ENCODE results near the gene GRK5. TPM values are rescaled to one million over a fixed set of nuclear protein-coding genes. Genes with fewer than 3 reads are reported as not detected.

The GRK5 gene
- total RNA-seq, 2 donors from 2014 or later: 11.1 to 16.2 TPM

DNA sequence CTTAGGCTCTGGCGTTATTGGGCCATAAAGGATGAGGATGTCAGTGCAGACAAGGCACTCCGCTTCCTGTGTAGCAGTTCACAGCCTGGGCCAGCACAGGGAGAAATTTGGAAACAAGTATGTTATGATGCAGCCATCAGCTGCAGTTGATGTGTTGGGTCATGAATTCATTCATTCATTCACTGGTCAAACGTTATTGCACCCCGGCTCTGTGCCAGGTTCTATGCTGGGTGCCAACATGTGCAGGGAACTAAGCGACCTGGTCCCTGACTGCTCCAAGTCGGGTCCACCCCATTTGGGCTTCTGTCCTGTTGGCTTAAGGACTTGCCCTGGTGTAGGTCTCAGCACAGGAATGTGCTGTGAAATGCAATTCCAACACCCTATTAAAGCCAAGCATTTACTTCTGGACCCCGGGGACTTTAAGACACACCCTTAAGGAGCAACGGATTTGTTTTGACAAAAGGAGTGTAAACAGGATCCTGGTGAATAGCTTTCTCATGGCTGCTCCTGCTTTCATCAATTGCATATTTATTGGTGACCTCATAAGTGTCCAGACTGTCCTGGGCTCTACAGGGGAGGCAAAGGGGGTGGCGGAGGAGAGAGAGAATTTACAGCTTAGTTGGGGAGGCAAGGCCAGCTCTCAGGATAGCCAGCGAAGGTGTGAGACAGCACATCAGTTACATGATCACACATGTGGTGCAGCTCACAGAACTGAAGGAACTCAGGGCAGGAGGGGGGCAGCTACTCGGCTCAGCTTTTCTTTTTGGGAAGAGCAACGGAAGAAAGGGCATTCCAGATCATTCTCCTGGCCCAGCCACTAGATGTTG, 158.6 kb downstream of the GRK5 start:
- no peaks in the 10 kb centered on the region for H3K9me3 Mint-ChIP-seq
- H3K27me3 Mint-ChIP-seq: peaks cover 0 to 5% of the 10 kb centered on the region in 2 donors
- no peak overlapping the region for H3K27ac Mint-ChIP-seq
- no peaks in the 10 kb centered on the region for H3K36me3 Mint-ChIP-seq
- H3K4me1 Mint-ChIP-seq (ENCODE audit: low read depth in 2 of 2): peaks cover 12 to 25% of the 10 kb centered on the region in 2 donors
- no peak overlapping the region for H3K4me3 Mint-ChIP-seq
- no peak for ATAC-seq
- DNase-seq (ENCODE audit: low spot score): no peak

DNA sequence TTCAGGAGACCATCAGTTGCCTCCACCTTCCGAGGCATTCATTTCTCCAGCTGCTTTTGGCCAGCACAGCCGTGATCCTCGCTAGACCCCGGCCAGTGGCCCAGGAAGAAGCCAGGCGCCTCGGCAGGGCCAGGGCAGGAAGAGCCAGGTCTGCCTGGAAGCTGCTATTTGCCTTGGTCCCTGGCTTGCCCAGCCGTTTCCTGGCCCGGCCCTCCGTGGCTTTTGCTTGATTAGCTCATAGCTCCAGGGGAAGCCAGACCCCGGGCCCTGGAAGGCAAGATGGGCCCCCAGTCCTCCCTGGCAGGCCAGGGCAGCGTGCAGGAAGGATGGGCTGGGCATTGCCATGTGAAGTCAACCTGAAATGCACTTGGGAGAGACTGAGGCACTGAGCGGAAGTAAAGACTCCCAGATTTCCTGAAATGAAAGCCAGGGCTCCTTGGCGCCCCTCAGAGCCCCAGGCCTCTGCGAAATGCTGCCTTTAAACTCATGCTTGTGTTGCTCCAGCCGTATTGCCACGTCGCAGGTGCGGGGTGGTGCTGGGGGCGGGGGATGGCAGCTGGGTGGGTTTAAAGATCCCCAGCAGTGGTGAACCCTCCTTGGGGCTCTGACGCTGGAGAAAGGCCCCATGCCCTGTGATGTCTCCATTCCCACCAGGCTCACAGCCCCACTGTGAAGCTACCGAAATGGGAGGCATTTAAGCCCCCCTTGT, 160.6 kb downstream of the GRK5 start:
- ATAC-seq: no peak
- Mint-ChIP-seq H3K4me1 (ENCODE audit: low read depth in 2 of 2) (peaks cover 27 to 32% of the 10 kb centered on the region in 2 donors), H3K27ac (no peak overlapping the region), H3K27me3 (peaks cover 0 to 5% of the 10 kb centered on the region in 2 donors), H3K9me3 (no peaks in the 10 kb centered on the region), H3K4me3 (no peak overlapping the region), H3K36me3 (no peaks in the 10 kb centered on the region)
- DNase-seq (ENCODE audit: low spot score): no peak

DNA sequence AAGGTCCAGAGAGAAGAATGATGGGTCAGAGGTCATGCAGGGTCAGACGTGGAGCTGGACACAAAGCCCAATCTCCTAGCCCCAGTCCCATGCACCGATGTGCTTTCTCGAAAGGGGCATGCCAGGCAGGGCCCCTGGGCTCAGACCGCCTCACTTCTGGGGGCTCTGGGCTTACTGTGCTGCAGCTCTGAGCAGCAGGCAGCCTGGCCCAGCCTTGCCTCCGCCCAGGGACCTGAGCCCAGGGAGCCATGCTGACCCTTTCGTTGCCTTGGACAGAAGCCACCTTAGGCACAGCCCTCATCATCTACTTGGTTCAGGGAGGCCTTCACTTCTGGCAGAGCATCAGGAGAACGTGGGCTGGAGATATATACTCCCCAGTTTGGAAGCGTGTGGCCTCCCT, 161.2 kb downstream of the GRK5 start:
- no peak for ATAC-seq
- peaks cover 0 to 5% of the 10 kb centered on the region in 2 donors for H3K27me3 Mint-ChIP-seq
- H3K9me3 Mint-ChIP-seq: no peaks in the 10 kb centered on the region
- peaks cover 27 to 35% of the 10 kb centered on the region in 2 donors for H3K4me1 Mint-ChIP-seq (ENCODE audit: low read depth in 2 of 2)
- no peak for DNase-seq (ENCODE audit: low spot score)
- H3K4me3 Mint-ChIP-seq: no peak overlapping the region
- H3K36me3 Mint-ChIP-seq: no peaks in the 10 kb centered on the region
- no peak overlapping the region for H3K27ac Mint-ChIP-seq

- Mint-ChIP-seq H3K27me3 (peaks cover 0 to 5% of the 10 kb centered on the region in 2 donors), H3K4me1 (ENCODE audit: low read depth in 2 of 2) (peaks cover 27 to 36% of the 10 kb centered on the region in 2 donors), H3K36me3 (no peaks in the 10 kb centered on the region), H3K27ac (no peak overlapping the region), H3K4me3 (no peak overlapping the region), H3K9me3 (no peaks in the 10 kb centered on the region)
- DNase-seq (ENCODE audit: low spot score): no peak
- no peak for ATAC-seq
Measured at GRCh38 chr10:119368991-119369869, 161.9 kb downstream of the GRK5 start.

- no peaks in the 10 kb centered on the region for H3K36me3 Mint-ChIP-seq
- H3K27me3 Mint-ChIP-seq: peaks cover 0 to 5% of the 10 kb centered on the region in 2 donors
- H3K4me1 Mint-ChIP-seq (ENCODE audit: low read depth in 2 of 2): peaks cover 35 to 46% of the 10 kb centered on the region in 2 donors
- H3K27ac Mint-ChIP-seq: no peak overlapping the region
- ATAC-seq (peak; percentile 67 to 68), DNase-seq (ENCODE audit: low spot score) (no peak)
- no peaks in the 10 kb centered on the region for H3K9me3 Mint-ChIP-seq
- H3K4me3 Mint-ChIP-seq: peak overlapping the region; percentile 54
Measured at GRCh38 chr10:119370111-119370741, 162.9 kb downstream of the GRK5 start.

DNA sequence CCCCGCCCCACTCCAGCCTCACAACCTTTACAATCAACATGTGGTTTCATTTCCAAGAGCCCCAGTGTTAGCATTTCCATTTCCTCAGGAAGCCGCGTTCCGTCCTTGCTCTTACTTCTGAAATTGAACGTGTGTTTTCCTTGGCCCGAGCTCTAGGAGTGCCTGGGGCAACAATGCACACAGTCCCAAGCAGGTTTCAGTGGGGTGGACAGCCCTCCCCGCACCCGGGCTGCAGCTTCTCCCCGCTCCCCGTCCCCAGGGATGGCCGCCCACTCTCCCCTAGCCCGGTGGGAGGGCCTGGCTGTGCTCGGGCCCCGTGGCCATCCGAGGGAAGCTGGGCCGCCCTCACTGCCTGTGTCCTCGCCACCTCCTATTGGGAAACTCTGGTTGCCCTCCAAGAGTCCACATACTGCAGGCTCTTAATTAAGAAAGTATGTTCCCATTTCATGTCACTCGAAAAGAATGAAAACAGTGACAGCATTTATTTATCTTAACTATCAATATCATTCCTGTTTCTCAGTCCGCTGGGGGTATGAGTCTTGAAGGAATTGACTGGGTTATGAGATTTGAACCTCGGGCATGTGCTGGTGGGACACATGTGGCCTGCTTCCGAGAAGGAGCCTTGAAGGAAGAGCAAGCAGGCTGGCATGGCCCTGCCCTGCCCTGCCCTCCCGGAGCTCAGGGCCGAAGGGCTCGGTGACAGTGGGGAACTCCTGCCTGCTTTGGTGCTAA, 163.8 kb downstream of the GRK5 start:
- no peaks in the 10 kb centered on the region for H3K9me3 Mint-ChIP-seq
- H3K27ac Mint-ChIP-seq: no peak overlapping the region
- DNase-seq (ENCODE audit: low spot score) (no peak), ATAC-seq (no peak)
- H3K27me3 Mint-ChIP-seq: peaks cover 0 to 5% of the 10 kb centered on the region in 2 donors
- peaks cover 44 to 52% of the 10 kb centered on the region in 2 donors for H3K4me1 Mint-ChIP-seq (ENCODE audit: low read depth in 2 of 2)
- H3K4me3 Mint-ChIP-seq: no peak overlapping the region
- no peaks in the 10 kb centered on the region for H3K36me3 Mint-ChIP-seq

DNA sequence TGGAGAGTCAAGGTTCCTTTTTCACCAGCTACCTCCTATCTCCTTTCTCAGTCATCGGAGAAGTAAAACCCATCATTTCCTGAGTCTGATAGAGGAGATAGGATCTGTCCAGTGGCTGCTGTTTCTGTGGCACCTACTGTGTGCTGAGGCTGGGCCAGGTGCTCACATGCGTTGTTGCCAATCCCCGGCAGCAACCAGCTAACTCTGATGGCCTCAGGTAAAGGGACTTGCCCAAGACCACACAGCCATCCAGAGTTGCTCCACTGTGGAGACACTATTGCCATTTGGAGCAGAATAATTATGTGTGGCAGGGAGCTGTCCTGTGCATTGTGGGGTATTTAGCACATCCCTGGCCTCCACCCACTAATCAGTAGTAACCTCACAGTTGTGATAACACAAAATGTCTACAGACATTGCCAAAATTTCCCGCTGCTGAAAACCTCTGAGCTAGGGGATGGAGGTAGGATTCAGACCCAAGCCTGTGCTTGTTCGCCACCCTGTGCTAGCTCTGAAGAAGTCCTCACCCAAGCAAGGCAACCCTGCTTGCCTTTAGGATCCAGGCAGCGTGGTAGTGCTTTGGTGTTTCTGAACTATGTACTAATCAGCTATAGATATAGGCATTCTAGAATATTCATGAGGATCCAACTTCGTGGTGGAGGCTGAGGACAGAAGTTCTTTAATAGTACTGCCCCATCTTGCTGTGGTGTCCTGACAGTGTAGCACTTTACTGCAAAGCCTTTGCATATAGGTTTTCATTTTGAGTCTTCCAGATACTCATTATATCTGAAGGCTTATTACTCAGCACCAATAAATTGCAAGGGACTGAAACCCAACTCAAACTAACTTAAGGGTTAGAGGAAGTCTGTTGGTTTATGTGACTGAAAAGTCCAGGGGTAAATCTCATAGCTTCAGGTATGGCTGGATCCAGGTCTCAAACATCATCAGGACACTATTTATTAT, 164.6 kb downstream of the GRK5 start:
- Mint-ChIP-seq H3K27me3 (peaks cover 0 to 5% of the 10 kb centered on the region in 2 donors), H3K4me3 (no peak overlapping the region), H3K36me3 (no peaks in the 10 kb centered on the region), H3K4me1 (ENCODE audit: low read depth in 2 of 2) (peaks cover 46 to 53% of the 10 kb centered on the region in 2 donors), H3K27ac (no peak overlapping the region), H3K9me3 (no peaks in the 10 kb centered on the region)
- DNase-seq (ENCODE audit: low spot score): no peak
- peak; percentile 59 to 72 for ATAC-seq

- no peaks in the 10 kb centered on the region for H3K36me3 Mint-ChIP-seq
- no peak overlapping the region for H3K27ac Mint-ChIP-seq
- H3K4me3 Mint-ChIP-seq: no peak overlapping the region
- peaks cover 46 to 49% of the 10 kb centered on the region in 2 donors for H3K4me1 Mint-ChIP-seq (ENCODE audit: low read depth in 2 of 2)
- peaks cover 0 to 5% of the 10 kb centered on the region in 2 donors for H3K27me3 Mint-ChIP-seq
- no peak for ATAC-seq
- DNase-seq (ENCODE audit: low spot score): no peak
- H3K9me3 Mint-ChIP-seq: no peaks in the 10 kb centered on the region
Measured at GRCh38 chr10:119373294-119374102, 166.1 kb downstream of the GRK5 start.

DNA sequence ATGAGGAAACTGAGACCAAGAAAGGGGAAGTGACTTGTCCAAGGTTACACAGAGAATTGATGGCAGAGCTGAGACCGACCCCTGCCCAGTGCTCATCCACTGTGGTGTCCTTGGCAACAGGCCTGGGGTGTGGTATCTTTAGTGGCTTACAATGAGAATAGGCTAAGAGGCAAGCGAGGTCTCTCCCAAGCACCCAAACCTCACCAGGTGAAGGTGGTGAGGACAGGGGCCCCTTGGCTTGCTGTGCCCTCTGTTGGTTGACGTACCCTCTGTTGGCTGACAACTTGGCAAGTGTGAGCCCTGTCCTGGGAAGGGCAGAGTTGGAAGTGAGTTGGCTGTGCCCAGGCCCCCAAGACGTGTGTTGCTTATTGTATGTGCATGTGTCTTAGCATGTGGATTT, 166.9 kb downstream of the GRK5 start:
- H3K9me3 Mint-ChIP-seq: no peaks in the 10 kb centered on the region
- peaks cover 0 to 5% of the 10 kb centered on the region in 2 donors for H3K27me3 Mint-ChIP-seq
- H3K36me3 Mint-ChIP-seq: no peaks in the 10 kb centered on the region
- H3K27ac Mint-ChIP-seq: no peak overlapping the region
- peaks cover 46 to 52% of the 10 kb centered on the region in 2 donors for H3K4me1 Mint-ChIP-seq (ENCODE audit: low read depth in 2 of 2)
- no peak for ATAC-seq
- no peak overlapping the region for H3K4me3 Mint-ChIP-seq
- no peak for DNase-seq (ENCODE audit: low spot score)

DNA sequence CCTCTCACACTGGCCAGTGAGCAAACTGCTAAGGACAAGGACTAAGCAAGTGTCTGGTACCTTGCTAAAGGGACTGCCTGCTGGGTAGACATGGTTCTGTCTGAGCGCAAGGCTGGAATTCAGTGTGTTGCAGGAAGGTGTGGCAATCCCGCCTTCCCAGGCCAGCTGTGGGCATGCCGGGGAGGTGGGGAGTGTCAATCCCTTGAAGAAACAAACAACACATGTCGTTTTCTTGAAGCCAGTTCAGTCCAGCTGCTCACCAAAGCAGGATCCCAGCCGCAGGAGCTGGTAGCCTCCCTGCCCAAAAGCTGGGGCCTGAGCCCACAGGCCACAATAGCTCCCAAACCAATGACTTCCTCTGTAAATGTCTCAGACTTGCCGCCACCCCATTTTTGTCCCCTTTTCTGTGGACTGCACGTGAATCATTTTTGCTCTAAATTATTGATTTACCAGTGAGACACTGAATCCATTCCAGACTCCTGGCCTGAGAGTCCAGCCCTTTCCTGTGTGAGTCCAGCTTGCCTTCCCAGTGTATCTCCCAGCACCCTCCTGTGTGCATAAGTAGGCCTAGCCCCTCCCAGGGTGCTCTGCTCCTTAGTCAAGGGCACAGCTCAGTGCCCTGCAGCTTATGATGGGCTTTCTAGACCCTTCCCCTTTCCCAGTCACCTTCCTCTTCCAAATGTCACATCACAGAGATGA, 168.4 kb downstream of the GRK5 start:
- H3K27ac Mint-ChIP-seq: no peak overlapping the region
- no peaks in the 10 kb centered on the region for H3K9me3 Mint-ChIP-seq
- no peak overlapping the region for H3K4me3 Mint-ChIP-seq
- peaks cover 46 to 53% of the 10 kb centered on the region in 2 donors for H3K4me1 Mint-ChIP-seq (ENCODE audit: low read depth in 2 of 2)
- no peak for ATAC-seq
- H3K27me3 Mint-ChIP-seq: no peaks in the 10 kb centered on the region
- no peaks in the 10 kb centered on the region for H3K36me3 Mint-ChIP-seq
- DNase-seq (ENCODE audit: low spot score): no peak

DNA sequence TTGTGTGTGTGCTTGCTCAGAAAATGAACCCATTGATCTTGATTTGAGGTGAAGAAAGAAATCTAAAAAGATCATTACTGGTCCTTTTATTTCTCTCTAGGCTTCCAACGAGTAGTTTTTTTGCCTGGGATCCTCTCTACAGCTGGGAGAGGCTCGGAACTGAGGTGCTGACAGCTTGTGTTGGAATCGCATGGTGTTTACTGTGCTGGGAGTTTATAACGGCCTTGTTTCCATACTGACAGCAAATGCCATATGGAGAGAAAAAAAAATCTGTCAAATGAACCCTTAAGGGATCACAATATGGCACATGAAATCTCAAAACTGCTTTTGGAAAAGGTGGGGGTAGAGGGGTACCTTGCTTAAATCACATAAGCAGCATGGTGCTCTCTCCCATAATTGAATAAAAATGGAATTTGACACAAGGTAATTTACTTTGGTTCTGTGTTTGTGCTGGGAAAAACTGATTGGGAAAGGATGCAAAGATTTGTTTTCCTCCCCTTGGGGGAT, 170.1 kb downstream of the GRK5 start:
- ATAC-seq (no peak), DNase-seq (ENCODE audit: low spot score) (no peak)
- H3K36me3 Mint-ChIP-seq: no peaks in the 10 kb centered on the region
- no peak overlapping the region for H3K27ac Mint-ChIP-seq
- H3K4me3 Mint-ChIP-seq: no peak overlapping the region
- H3K9me3 Mint-ChIP-seq: no peaks in the 10 kb centered on the region
- no peaks in the 10 kb centered on the region for H3K27me3 Mint-ChIP-seq
- peaks cover 38 to 45% of the 10 kb centered on the region in 2 donors for H3K4me1 Mint-ChIP-seq (ENCODE audit: low read depth in 2 of 2)

Data from natural killer cell treated with Interleukin-12 subunit alpha and Interleukin-12 subunit beta and Interleukin-15 and Interleukin-18, amount 100 ng/mL, for 72 hours (primary cell).